NCI-H748 treated with DMSO at 0.1 percent for 48 hours (cell line): ENCODE data around the gene MNX1.

Experiments
- DNase-seq: peaks from one replicate; lab custom pipeline; 2025; lab: John Stamatoyannopoulos, UW

MNX1 gene

GRCh38 chr7:156969972-156970420, 40.5 kb downstream of the MNX1 start:
- DNase-seq: no peak

DNA sequence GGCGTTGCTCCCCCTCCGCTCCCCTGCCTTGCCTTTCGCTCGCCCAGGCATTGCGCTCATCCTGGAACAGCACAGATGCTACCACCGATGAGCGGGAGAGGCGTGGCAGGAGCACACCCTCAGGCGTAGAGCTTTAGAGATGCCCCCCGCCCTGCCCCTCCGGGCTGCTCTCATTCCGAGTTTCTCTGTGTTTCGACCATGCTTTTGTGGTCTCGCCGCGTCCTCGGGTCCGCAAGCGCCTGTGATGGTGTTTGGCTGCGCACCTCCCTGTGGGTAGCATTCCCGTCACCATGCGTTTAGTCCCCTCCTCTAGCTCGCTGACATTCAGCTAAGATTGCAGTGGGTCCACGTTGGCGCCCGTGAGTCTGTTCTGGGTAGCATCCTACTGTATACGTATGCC, 42.3 kb downstream of the MNX1 start:
- no peak for DNase-seq

DNA sequence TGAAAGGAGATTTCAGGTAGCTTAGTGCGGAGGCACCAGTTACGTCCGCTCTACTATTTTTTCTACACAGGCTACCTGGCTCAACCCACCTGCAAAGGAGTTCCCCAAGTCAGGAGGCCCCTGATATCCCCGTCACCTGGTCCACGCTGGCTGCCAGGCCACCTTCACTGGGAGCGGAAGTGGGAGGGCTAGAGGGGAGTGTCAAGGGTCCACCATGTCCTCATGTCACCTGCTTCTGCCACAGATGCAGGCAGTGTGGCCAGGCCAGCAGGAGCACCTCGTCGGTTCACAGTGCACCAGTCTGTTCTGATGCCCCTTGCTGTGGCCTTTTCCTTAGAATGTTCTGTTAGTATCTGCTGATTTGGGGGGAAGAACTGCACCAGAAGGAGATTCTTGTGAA, 44.1 kb downstream of the MNX1 start:
- DNase-seq: no peak

DNA sequence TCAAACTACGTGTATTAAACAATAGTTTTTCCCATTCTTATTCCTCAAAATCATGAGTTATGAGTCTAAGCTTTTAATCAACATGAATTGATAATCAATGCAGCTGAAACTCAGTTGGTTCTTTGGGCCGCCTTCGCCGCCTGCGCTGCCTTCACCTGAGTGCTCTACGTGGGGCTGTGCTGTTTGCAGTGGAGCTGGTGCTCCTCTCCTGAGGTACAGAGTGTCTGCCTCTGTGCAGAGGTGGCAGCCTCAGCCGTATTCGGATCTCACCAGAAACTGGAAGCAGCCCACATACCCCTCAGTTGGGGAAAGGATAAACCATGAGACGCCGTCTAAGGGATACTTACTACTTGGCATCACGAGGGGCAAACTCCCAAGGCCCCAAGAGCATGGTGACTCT, 45.5 kb downstream of the MNX1 start:
- DNase-seq: no peak

DNA sequence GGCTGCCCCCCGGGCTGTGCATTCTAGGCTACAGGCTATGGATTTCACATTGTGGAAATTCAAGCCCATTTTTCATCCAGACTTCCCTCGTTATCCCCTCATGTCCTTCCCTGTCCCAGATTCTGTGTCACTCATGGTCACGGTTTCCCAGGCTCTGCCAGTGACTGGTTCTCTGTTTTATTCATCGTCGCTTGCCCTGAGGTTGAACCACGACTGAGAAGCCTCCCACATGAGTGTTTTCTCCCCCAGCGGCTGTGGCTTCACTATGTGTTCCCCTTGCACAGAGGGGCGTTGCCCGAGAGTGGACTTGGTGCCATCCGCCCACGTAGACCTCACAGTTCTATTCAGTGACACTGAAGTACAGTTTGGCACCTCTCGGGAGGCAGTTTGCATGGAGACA, 47.0 kb downstream of the MNX1 start:
- DNase-seq: no peak

GRCh38 chr7:156962897-156963296, 47.6 kb downstream of the MNX1 start:
- DNase-seq: no peak

GRCh38 chr7:156962145-156962544, 48.3 kb downstream of the MNX1 start:
- no peak for DNase-seq

- no peak for DNase-seq
Observed at GRCh38 chr7:156956727-156957126, 53.7 kb downstream of the MNX1 start.

DNA sequence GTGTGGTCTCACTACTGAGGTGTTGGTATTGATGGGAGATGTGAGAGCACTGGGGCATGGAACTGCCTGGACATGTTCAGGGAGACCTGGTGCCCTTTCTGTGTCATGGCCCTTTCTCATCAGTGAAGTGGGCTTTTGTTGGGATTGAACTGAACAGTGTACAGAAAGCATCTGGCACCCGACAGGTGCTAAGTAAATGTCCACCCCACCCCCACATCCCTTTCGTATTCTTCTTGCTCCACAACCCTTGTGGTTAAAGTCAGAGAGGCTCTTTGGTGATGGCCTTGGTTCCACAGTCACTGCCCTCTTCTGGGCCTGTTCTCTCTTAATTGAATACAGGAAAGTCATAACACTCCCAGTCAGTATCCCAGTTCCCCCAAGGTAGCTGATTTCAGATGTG, 55.5 kb downstream of the MNX1 start:
- no peak for DNase-seq
